Measurements from ENCODE around the gene C11orf42.
"Not testable (repeated sequence)": the region's sequence is repeated elsewhere in the genome, so short reads cannot be mapped to it uniquely, and the experiment has no call there.

Gene C11orf42

DNA sequence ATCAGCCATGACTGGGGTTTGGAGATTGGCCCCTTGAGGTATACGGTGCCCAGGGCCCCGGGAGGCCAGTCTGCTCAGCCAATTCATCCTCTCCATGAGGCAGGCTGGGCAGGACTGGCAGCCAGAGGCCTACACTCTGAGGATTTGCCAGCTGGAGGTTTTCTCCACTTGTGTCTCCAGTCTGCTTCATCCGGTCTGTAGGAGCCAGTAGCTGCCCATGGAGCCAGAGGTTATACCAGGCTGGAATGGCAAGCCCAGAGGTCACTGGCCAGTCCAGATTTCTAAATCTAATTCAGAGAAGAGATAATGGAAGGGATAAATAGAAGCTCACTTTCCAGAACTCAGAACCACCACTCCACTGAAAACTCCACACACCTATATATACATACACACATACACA is 19.1 kb downstream of the C11orf42 start:
- no peak for ATAC-seq

DNA sequence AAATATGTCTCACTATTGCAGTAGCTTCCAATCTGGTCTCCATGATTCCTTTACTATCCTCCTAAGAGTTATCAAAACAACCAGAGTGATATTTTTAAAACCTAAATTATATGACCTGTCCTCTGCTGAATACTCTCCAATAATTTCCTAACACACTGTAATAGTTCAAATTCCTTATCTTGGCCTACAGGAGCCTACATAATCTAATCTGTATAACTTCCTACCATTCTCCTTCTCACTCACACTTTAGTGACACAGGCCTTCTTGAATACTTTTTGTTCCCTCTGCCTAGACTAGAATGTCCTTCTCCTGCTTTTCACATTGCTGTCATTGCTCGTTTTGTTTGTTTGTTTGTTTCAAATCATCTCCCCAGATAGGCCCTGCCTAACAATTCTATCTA is 19.7 kb downstream of the C11orf42 start:
- no peak for ATAC-seq

DNA sequence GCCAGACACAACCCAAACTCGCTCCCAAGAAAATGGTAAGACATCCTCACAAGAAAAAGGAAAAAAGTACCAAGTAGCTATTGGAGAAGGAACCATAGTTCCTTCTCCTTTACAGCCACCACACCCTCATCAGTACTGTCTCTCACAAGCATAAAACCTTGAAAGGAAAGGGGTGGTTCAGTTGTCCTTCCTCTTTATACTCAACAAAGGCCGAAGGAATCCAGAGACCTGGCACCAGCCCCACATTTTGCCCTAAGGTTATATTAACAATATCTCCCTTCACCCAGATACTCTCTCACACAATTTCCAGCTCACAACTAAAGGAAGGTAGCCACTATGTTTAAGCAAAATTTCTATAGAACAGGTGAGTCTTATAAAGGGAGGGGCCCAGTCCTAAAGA is 20.5 kb downstream of the C11orf42 start:
- no peak for ATAC-seq

DNA sequence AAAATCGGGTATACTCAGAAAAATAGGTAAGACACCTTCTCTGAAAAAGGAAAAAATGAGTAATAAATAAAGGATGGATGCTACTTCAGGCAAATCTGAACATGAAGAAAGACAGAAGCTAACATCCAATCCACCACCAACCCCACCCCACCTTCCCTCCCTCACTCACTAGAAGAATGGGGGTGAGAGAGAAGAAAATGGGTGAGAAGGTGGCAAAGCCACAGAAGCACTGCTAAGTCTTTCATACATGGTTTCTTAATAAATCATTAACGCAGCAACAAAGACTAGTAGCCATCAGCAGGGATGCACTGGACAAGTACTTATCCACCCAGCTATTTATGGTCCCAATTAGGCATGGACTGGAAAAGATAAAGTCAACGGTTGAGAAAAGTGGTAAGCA is 23.2 kb downstream of the C11orf42 start:
- no peak for ATAC-seq

DNA sequence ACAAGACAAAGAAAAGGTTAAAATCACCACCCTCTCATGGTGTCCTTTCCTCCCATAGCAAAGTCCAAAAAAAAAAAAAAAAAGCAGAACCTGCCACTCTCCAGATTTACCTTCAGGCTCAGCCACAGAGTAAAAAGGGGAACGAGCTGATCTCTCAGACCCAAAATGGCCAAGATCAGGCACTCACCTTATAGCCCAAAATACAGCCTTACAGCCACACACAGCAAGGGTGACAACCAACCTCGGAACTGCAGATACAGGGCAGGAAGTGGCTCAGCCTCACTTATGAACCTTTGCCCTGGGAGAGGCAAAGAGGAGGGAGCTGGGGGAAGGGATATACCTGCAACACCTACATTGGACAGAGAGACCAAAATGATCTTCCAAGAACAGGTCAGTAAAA is 24.6 kb downstream of the C11orf42 start:
- ATAC-seq = no peak

DNA sequence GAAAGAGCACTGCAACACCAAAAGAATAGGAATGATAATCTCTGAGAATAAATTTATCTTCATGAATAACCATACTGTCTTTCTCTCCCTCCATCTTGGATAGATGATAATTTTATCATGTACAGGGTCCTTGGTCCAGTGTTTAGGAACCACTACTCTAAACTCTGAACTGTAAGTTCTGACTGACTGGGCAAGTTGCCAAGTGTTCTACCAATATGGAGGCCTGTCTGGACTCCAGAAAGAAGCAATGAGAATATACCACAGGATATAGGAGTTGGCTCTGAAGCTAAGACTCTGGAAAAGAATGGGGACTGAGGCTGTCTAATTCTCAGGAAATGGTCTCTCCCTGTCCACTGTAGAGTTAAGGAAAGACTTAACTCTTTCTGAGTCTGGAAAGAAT is 27.5 kb downstream of the C11orf42 start:
- no peak for ATAC-seq

DNA sequence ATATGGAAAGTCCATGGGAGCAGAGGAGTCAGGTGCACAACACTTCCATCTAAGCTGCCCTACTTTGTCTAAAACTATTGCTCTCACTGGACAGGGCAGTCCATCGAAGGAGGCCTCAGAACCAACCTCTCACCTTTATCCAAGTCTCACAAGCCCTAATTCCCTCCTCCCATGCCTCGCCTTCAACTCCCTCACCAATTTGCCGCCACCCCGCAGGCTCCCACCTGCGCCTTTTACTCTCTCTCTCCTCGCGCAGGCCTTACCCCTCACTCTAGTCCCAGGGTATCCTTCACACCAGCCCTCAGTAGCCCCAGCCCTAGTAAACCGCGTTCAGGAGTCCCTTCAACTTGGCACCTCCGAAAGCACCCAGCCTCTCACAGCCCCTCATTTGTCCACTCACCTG is 28.6 kb downstream of the C11orf42 start:
- no peak for ATAC-seq

DNA sequence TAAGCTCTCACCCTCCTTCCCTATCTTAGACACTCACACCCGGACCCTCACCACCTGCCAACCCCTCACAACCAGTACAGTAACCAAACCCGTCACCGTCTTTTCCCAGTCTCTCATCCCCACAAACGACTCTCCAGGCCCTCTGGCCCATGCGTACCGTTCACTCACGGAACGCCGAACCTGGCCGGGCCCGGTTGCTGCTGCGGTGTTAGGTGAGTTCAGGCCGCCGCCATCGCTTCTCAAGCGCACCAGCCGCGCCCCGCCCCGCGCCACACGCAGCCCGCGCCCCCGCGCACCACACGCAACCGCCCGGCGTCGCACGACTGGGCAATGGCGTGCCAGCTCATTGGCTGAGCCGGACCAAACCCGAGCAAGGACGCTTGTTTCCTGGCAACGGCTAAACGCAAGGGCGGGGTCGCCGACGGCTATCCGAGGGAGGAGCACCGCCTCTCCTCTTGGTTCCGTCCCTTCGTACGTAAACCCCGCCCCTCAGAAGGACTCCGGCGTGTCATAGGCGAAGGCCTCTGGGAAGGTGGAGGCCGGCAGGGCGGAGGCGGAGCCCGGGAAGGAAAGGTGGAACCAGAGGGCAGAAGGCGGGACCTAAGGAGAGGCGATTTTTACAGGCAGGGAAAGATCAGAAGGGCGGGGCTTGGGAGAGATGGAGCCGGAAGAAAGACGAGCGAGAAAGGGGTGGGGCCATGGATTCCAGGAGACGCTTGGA is 29.2 kb downstream of the C11orf42 start, which contains the start of gene FHIP1B:
Gene FHIP1B (minus strand): TSS at position 250 of the 721 bp plus-strand sequence. CDS start 10,120 bp downstream, outside the sequence.
- peak; percentile 91 to 93 for ATAC-seq

DNA sequence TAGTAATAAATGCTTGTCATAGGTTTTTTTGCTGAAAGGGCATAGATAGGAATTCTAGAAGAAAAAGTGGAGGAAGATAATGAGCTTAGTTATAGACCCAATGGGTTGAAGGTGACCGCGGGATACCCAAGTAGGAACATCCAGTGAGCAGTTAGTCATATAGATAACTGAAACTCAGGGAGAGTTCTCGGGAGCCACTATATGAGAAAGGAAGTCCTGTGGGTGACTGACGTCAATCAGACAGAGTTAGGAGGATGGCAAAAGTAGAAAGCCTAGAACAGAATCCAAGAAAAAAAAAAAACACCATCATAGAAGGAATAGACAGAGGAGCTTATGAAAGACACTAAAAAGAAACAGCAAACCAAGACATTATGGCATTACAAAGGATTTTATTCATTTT is 31.9 kb downstream of the C11orf42 start:
- no peak for ATAC-seq

DNA sequence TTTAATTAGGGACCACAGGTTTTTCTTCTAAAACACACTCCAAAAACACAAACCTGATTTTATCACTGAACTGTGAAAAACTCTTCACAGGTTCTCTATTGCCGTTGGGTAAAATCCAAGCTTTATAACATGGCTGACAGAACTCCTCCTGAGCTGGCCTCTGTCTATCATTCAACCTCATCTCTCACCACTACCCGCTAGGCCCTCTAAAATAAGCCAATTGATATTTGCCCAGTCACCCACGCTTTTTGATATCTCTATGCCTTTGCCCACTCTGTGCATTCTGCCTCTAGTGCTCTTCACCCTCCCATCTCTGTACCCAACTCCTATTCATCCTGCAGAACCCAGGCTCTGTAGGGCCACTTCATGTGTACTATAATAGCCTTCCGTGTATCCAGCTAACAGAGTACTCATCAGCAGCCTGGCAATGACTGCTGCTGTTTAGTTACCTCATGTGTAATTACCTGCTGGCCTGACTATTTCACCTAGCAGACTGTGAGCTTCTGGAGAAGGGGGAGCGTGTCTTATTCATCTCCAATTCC is 32.5 kb downstream of the C11orf42 start:
- no peak for ATAC-seq

DNA sequence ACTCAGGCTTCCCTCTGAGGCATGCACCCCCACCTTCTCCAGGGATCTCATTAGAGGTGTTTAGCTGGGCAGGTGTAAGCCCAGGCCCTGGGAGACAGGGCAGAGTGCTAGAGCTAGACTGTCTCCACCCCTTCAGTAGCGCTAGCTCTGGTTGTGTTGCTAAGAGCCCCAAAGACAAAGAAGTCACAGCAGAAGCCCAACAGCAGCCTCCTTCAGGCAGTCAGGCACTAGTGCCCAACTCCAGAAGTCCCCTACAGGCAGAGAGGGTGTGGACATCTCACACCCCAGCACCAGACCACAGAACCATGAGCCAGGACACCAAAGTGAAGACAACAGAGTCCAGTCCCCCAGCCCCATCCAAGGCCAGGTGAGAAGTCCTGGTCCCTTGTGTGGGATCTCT is 33.5 kb downstream of the C11orf42 start, which contains the start of gene CNGA4:
Gene CNGA4 (plus strand): TSS at position 188 of the 400 bp plus-strand sequence. CDS start 118 bp downstream, at position 306.
- no peak for ATAC-seq

DNA sequence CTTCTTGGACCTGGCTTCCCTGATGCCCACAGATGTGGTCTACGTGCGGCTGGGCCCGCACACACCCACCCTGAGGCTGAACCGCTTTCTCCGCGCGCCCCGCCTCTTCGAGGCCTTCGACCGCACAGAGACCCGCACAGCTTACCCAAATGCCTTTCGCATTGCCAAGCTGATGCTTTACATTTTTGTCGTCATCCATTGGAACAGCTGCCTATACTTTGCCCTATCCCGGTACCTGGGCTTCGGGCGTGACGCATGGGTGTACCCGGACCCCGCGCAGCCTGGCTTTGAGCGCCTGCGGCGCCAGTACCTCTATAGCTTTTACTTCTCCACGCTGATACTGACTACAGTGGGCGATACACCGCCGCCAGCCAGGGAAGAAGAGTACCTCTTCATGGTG is 34.8 kb downstream of the C11orf42 start:
- no peak for ATAC-seq

DNA sequence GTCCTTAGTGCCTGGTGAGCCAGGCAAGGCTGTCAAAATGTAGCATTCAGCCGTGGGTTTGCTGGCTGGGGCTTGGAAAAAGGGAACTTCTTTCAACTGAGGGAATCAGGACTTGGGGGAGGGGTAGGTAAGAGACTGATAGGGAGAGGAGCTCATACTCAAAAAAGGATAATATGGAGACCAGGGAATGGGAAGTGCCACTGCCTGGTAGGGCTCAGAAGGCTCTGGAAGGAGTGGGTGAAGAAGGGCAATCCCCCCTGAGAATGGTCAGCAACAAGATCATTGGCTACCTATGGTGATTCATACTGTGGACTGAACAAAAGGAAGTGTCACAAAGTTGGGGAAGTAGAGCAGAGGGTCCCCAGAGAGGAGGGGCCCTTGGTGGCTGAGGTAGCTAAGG is 35.4 kb downstream of the C11orf42 start:
- no peak for ATAC-seq

DNA sequence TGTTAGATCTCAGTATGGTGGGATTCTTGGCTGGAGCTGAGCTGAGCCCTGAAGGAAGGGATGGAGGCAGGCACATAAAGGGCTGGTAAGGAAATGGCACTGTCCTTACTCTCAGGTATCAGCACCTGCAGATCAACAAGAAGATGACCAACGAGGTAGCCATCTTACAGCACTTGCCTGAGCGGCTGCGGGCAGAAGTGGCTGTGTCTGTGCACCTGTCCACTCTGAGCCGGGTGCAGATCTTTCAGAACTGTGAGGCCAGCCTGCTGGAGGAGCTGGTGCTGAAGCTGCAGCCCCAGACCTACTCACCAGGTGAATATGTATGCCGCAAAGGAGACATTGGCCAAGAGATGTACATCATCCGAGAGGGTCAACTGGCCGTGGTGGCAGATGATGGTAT is 36.0 kb downstream of the C11orf42 start:
- no peak for ATAC-seq

DNA sequence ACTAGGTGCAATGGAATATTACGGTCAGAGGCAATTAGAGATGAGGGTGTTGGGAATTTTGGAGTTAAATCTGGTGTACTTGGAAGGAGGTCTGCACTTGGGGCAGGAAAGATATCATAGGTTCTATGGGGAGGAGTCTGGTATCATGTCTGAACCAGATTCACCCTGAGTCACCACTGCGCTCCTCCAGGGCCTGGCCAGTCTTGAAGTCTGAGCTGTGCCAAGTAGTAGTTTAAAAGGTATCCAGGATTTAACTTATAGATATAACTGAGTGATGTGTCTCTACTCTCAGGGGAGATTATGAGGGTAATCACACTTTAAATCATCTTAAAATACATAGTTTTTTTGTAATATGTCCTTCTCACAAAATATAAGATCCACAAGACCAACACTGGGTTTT is 40.2 kb downstream of the C11orf42 start:
- no peak for ATAC-seq

DNA sequence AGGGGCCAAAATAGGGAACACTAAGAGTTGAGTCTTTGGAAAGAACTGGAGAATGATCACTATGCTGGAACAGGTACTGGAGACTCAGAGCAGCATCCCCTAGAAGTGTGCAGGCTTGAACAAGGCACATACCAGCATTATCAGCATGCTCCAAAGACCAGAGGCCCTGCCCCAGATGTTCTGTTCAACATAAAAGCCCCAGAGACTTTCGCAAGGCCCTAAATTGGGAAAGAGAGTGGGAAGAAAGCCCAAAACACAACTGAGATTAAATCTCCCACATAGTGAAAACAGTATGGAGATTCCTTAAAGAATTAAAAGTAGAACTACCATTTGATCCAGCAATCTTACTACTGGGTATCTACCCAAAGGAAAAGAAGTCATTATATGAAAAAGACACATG is 42.9 kb downstream of the C11orf42 start:
- ATAC-seq = no peak

DNA sequence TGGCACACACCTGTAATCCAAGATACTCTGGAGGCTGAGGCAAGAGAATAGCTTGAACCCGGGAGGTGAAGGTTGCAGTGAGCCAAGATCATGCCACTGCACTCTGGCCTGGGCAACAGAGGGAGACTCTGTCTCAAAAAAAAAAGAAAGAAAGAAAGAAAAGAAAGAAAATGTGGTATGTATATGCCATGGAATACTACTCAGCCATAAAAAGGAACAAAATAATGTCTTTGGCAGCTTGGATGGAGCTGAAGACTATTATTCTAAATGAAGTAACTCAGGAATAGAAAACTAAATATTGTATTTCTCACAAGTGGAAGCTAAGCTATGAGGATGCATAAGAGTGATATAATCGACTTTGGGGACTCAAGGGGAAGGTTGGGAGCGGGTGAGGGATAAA is 43.5 kb downstream of the C11orf42 start:
- ATAC-seq = not testable (repeated sequence)

DNA sequence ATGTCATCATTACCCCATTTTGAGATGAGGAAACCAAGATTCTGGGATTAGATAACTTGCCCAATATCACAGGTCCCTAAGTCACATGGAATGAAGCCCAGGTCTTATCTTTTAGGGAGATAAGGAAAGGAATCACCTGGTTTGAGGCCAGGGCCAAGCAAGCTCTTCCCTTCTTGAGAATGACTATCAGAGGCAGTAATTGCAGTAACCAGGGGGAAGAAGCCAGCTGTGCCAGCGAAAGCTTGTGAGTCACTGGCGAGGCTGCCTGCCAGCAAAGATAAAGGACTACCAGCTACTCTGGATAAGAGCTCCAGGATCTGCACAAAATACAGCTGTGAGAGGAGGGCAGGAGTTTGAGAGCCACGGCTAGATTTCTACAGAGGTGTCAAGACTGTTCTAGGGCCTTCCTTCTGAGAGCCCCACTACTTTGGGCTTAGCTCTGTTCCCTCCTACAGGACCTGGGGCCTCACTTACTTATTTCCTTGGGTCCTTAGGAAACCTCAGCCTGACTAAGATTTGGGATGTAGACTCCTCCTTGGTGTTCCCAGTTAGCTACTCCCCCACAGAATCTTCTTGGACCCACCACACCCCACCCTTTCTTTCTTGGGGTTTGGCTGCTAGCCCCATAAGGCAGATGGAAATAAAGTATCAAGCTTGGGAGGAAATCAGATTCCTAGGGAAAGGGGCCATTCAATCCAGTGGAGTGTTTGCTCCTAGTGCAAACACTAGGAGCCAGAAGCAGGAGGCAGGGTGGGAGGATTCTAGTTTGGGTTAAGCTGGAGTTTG is 44.6 kb downstream of the C11orf42 start:
- ATAC-seq = no peak

DNA sequence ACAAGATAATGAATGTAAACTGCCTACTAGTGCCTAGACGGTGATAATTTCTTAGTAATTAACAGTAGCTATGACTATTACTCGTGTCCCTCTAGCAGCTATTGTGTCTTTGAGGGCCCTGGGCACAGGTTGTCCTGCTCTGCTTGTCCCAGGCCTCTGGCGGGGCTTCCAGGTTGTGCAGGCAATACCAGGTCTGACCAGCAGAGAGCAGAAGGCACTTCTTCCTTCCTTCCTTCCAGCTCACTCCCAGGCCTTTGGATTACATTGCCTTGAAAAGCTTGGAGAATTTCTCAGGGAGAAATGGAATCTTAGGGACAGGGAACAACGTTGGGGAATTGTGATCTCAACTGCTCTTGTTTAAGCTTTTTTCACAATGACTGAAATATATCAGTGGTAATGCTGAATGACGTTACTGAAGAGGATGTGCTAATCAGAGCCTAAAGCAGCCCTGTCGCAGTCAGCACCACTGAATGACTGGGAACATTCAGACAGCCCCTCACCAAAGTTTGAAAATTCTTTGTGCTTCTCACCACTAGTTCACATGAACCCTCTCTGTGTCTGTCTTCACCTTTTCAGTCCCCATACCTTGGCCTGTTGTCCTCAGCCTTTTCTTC is 45.9 kb downstream of the C11orf42 start:
- peak; percentile 53 to 62 for ATAC-seq

DNA sequence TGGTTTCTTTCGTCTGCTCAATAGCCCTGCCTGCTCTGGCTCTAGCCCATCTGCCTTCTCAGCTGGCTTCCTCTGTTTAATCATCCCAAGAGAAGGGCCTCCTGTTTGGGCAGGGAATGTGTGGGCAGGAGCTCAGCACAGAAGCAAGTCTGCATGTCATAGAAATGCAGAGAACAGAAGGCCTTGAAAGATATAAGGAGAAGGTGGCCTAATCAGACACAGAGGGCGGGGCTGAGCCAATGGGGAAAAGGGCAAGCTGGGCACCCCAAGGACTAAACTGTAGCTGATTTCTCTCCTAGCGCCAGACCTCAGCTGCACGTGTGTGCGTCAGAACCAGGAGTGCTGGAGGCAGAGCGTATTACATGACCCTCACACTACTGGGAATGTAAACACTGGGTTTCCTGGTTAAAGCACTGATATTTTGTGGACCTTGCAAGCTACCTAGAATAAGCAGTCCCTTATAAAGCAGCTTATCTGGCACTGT is 46.7 kb downstream of the C11orf42 start:
- ATAC-seq = no peak

DNA sequence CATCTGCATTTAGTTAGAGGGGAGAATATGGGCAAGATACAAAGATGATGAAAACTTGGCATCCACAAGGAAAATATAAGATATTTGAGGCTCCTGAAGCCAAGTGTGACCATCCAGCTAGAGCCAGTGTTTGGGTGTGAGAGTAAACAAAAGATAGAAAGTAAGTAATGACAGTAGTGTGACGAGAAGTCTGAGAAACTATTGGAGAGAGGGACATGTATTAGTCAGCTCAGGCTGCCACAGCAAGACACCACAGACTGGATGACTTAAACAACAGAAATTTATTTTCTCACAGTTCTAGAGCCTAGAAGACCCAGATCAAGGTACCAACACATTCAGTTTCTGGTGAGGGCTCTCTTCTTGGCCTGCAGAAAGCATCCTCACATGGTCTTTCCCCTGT is 47.8 kb downstream of the C11orf42 start:
- ATAC-seq = peak in 1 of 2 donors; percentile 38

DNA sequence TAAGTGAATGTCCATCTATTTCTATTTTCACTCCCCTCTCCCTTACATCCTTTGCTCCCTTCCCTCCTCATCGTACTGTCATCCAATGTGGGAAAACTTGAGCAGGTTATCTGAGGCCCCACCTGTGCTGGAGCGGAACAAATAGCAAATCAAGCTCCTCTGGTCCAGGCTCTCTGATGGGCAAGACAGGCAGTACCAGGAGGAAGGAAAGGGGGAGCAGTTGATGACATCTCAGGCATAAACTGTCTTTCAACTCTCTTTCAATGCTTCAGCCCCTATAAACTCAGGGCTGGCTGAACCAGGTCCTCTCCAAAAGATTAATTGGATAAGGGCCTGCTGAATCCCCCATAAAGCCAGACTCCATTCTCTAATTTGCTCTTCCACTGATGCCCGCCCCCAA is 52.8 kb downstream of the C11orf42 start:
- no peak for ATAC-seq

DNA sequence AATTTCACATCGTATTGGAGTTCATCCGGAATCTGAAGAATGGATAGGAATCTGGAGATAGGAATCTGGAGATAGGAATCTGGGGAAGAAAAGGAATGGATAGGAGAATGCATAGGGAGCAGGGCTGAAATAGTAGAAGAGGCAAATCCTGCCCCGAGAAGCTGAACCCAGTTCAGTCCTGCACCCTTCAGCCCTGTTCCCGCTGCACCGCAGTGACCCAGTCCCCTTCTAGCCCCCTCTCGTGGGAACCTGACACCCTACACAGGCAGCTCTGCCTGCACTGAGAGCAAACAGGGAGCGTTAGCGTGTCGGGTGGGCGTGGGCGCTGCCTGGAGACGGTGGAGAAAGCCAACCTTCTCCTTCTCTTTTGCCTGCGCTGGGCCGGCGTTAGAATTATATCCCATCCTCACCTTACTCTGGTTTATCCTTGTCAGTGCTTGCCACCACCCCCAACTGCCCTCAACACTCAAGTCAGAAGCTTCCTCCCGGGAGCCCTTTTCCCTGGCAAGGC is 53.3 kb downstream of the C11orf42 start:
- ATAC-seq = no peak
